Stimulated activated effector memory CD8-positive, alpha-beta T cell treated with anti-CD3 and anti-CD28 coated beads, Interleukin-12 subunit alpha, Interleukin-12 subunit beta, amount 100 ng/mL, for 72 hours (primary cell): ENCODE results near the gene SH3RF3.

Experiments
- ATAC-seq: fragments of 150-1000 bp; cut with Tn5 transposase; 2 replicates; pipeline ENCODE4 v1.10.0; 2021
- DNase-seq, 2 donors: peaks; one replicate each; pipeline ENCODE4 v3.0.0; 2021 to 2022; ENCODE audit warnings: low spot score in 2 of 2
- H3K27ac Mint-ChIP-seq: one replicate; pipeline ENCODE4 v1.8.0; 2022; ENCODE audit warnings: mild to moderate bottlenecking, mixed read lengths
- H3K36me3 Mint-ChIP-seq: one replicate; pipeline ENCODE4 v1.8.0; 2022; ENCODE audit warnings: mild to moderate bottlenecking, mixed read lengths
- H3K4me1 Mint-ChIP-seq: one replicate; pipeline ENCODE4 v1.8.0; 2022; ENCODE audit warnings: mixed read lengths
- H3K4me3 Mint-ChIP-seq: one replicate; pipeline ENCODE4 v1.8.0; 2022; ENCODE audit warnings: mild to moderate bottlenecking, mixed read lengths
- H3K9me3 Mint-ChIP-seq: one replicate; pipeline ENCODE4 v1.8.0; 2022; ENCODE audit warnings: mixed read lengths

The SH3RF3 gene

DNA sequence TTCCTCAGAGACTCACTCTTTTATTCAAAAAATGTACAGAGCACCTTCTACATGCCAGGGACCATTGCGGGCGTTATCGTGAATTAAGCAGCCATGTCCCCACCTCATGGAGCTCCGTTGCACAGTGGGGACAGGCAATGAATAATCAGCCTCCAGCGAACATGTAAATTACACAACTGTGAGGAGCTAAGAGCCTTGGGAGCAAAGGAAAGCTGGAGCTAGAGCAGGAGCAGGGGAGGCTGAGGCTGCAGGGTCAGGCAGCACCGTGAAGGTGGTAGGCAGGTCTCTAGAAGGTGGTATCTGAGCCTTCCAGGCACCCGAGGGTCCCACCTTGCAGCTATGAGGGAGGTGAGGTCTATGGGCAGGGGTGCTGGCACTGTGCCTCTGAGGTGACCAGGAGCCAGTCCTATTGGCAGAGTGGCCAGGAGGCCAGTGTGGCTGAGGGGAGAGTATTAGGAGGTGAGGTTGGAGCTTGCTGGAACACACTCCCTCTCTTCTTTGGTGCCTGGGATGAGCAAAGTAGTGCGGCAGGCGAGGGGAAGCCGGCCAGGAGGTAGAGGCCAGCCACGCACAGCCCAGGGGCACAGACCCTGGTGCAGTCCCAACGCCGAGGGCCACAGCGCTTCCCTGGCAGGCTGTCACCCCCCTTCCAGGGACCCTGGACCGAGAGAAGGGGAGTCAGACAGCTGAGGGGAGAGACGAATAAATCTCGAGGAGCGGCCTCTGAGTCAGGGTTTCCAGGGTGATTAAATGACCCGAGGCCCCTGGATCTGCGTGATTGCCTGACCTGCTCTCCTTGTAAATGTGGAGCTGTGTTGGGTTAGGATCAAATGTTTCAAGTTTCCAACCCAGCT, 317.5 kb downstream of the SH3RF3 start:
- peak; percentile 28 for ATAC-seq
- H3K36me3 Mint-ChIP-seq: no peaks in the 10 kb centered on the region
- DNase-seq: no peak
- H3K4me3 Mint-ChIP-seq: no peak overlapping the region
- peaks cover 27% of the 10 kb centered on the region for H3K9me3 Mint-ChIP-seq
- H3K4me1 Mint-ChIP-seq: no peaks in the 10 kb centered on the region
- no peak overlapping the region for H3K27ac Mint-ChIP-seq

GRCh38 chr2:109447251-109447661, 318.3 kb downstream of the SH3RF3 start:
- H3K27ac Mint-ChIP-seq: no peak overlapping the region
- no peak overlapping the region for H3K4me3 Mint-ChIP-seq
- H3K9me3 Mint-ChIP-seq: peaks cover 25% of the 10 kb centered on the region
- ATAC-seq (no peak), DNase-seq (no peak)
- H3K36me3 Mint-ChIP-seq: no peaks in the 10 kb centered on the region
- no peaks in the 10 kb centered on the region for H3K4me1 Mint-ChIP-seq

GRCh38 chr2:109447776-109448175, 318.8 kb downstream of the SH3RF3 start:
- no peaks in the 10 kb centered on the region for H3K4me1 Mint-ChIP-seq
- H3K9me3 Mint-ChIP-seq: peaks cover 20% of the 10 kb centered on the region
- ATAC-seq (no peak), DNase-seq (no peak)
- no peak overlapping the region for H3K27ac Mint-ChIP-seq
- H3K4me3 Mint-ChIP-seq: no peak overlapping the region
- no peaks in the 10 kb centered on the region for H3K36me3 Mint-ChIP-seq

DNA sequence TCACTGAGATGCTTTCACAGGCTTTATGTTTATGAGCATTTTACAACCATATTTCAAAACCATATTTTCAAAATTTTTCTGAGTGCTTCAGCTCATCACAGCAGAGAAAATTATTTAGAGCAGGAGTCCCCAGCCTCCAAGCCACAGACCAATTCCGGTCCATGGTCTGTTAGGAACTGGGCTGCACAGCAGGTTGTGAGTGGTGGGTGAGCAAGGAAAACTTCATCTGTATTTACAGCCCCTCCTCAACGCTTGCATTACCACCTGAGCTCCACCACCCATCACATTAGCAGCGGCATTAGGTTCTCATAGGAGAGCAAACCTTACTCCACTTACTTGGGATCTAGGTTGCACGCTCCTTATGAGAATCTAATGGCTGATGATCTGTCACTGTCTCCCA, 319.2 kb downstream of the SH3RF3 start:
- Mint-ChIP-seq H3K27ac (no peak overlapping the region), H3K36me3 (no peaks in the 10 kb centered on the region), H3K4me3 (no peak overlapping the region), H3K4me1 (no peaks in the 10 kb centered on the region), H3K9me3 (peaks cover 17% of the 10 kb centered on the region)
- no peak for DNase-seq
- no peak for ATAC-seq

GRCh38 chr2:109448946-109449788, 320.2 kb downstream of the SH3RF3 start:
- Mint-ChIP-seq H3K9me3 (peaks cover 14% of the 10 kb centered on the region), H3K4me1 (no peaks in the 10 kb centered on the region), H3K36me3 (no peaks in the 10 kb centered on the region), H3K4me3 (no peak overlapping the region), H3K27ac (no peak overlapping the region)
- ATAC-seq: no peak
- no peak for DNase-seq

DNA sequence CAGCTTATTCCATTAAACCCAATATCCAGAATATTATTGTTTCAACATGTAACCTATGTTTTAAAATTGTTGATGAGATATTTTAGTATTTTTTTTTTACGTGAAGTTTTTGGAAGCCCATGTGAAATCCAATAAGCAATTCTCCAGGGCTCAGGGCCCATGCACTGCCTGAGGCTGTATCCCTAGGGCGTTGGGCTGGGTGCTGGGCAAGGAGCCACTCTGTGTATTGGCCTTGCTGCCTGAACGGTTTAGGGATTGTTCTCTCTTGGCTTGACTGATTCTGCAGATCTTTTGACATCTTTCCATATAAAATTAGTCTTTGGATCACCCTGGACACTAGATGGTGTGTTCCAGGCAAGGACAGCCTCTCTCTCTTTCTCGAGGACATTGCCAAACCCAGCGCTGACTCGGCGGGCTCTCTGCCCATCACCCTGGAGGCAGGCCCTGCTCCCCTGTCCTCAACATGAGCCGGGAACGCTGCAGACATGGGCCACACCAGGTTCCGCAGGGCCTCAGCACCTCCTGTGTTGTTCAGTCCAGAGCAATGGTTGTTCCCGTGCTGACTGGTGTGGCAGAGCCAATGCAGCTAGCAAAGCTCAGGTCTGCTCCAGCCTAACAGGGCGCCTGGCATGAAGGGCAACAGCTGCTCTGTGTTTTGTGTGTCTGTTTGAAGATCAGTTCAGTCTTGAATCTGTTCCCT, 321.7 kb downstream of the SH3RF3 start:
- H3K9me3 Mint-ChIP-seq: peaks cover under 1% of the 10 kb centered on the region
- peaks cover 10% of the 10 kb centered on the region for H3K4me1 Mint-ChIP-seq
- H3K36me3 Mint-ChIP-seq: no peaks in the 10 kb centered on the region
- H3K27ac Mint-ChIP-seq: no peak overlapping the region
- no peak for ATAC-seq
- no peak for DNase-seq
- H3K4me3 Mint-ChIP-seq: no peak overlapping the region

DNA sequence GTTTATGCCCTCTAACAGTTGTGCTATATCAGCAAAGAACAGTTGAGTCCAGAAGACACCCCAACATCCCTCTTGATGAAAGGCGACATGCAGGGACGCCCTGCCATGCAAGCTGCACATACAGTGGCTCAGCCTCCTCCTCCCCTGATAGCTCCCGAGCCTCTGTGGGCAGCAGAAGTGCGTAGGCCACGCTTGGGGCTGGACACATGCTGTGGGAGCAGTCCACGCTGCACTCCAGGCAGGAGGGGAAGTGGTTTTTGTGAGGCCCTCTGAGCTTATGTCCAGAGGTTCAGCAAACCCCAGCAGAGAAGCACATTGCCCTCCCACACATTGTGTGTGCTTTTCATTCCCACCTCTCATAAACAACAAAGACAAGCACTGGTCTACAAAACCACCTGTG, 322.7 kb downstream of the SH3RF3 start:
- ATAC-seq (no peak), DNase-seq (no peak)
- no peaks in the 10 kb centered on the region for H3K9me3 Mint-ChIP-seq
- no peaks in the 10 kb centered on the region for H3K36me3 Mint-ChIP-seq
- H3K27ac Mint-ChIP-seq: no peak overlapping the region
- no peak overlapping the region for H3K4me3 Mint-ChIP-seq
- peaks cover 10% of the 10 kb centered on the region for H3K4me1 Mint-ChIP-seq

DNA sequence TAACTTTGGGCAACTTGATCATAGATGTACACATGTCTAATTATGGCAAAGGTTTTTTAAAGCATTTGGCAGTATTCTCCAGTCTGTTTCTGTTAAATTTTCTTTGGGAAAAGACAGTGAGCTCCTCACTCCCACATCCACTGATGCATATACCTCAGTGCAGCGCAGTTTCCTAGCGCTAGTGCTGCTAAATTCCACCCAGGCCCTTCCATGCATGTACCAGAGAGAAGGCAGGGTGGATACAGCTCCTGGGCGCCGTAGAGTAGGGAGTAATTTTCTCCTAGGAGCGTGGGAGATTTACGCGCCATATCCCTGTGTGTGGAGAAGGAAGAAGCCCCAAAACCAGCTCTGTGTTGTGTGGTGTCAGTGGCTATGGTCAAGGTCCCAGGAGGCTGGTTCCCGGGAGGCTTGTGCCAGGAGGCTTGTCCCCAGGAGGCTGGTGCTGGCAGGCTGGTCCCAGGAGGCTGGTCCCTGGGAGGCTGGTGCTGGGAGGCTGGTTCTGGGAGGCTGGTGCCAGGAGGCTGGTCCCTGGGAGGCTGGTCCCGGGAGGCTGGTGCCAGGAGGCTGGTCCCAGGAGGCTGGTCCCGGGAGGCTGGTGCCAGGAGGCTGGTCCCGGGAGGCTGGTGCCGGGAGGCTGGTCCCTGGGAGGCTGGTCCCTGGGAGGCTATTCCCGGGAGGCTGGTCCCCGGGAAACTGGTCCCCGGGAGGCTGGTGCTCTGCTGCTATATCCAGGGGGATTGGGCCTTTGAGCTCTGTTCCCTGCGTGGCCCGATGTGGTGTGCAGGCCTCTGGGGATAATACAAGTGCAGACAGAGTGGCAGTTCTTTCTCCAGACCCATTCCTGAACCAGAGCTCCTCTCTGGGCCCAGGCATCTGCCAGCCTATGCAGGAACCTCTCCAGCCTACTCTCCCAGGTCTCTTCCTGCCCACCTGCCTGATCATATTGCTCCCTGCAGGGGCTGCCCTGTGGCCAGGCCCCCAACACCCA, 323.6 kb downstream of the SH3RF3 start:
- no peak for ATAC-seq
- H3K4me3 Mint-ChIP-seq: no peak overlapping the region
- peaks cover 10% of the 10 kb centered on the region for H3K4me1 Mint-ChIP-seq
- no peak for DNase-seq
- H3K36me3 Mint-ChIP-seq: no peaks in the 10 kb centered on the region
- H3K9me3 Mint-ChIP-seq: no peaks in the 10 kb centered on the region
- no peak overlapping the region for H3K27ac Mint-ChIP-seq

- ATAC-seq: no peak
- DNase-seq: no peak
- Mint-ChIP-seq H3K4me1 (peaks cover 10% of the 10 kb centered on the region), H3K4me3 (no peak overlapping the region), H3K27ac (no peak overlapping the region), H3K9me3 (no peaks in the 10 kb centered on the region), H3K36me3 (no peaks in the 10 kb centered on the region)
Observed at GRCh38 chr2:109453371-109453995, 324.5 kb downstream of the SH3RF3 start.

- Mint-ChIP-seq H3K4me1 (peaks cover 10% of the 10 kb centered on the region), H3K4me3 (no peak overlapping the region), H3K9me3 (no peaks in the 10 kb centered on the region), H3K27ac (no peak overlapping the region), H3K36me3 (no peaks in the 10 kb centered on the region)
- no peak for DNase-seq
- ATAC-seq: no peak
Observed at GRCh38 chr2:109454304-109454703, 325.3 kb downstream of the SH3RF3 start.

- H3K9me3 Mint-ChIP-seq: no peaks in the 10 kb centered on the region
- no peak for ATAC-seq
- no peak for DNase-seq
- no peaks in the 10 kb centered on the region for H3K36me3 Mint-ChIP-seq
- H3K4me3 Mint-ChIP-seq: no peak overlapping the region
- H3K4me1 Mint-ChIP-seq: peaks cover 10% of the 10 kb centered on the region
- no peak overlapping the region for H3K27ac Mint-ChIP-seq
Observed at GRCh38 chr2:109454765-109455394, 325.9 kb downstream of the SH3RF3 start.

- no peak for DNase-seq
- no peak for ATAC-seq
- no peaks in the 10 kb centered on the region for H3K9me3 Mint-ChIP-seq
- H3K36me3 Mint-ChIP-seq: no peaks in the 10 kb centered on the region
- H3K4me1 Mint-ChIP-seq: peaks cover 10% of the 10 kb centered on the region
- no peak overlapping the region for H3K4me3 Mint-ChIP-seq
- no peak overlapping the region for H3K27ac Mint-ChIP-seq
Observed at GRCh38 chr2:109455731-109456691, 327.0 kb downstream of the SH3RF3 start.

- DNase-seq (no peak), ATAC-seq (no peak)
- Mint-ChIP-seq H3K27ac (no peak overlapping the region), H3K4me1 (peaks cover 10% of the 10 kb centered on the region), H3K4me3 (no peak overlapping the region), H3K9me3 (no peaks in the 10 kb centered on the region), H3K36me3 (no peaks in the 10 kb centered on the region)
Observed at GRCh38 chr2:109456776-109457175, 327.8 kb downstream of the SH3RF3 start.
